ENCODE results near the gene MGLL.

Gene MGLL

DNA sequence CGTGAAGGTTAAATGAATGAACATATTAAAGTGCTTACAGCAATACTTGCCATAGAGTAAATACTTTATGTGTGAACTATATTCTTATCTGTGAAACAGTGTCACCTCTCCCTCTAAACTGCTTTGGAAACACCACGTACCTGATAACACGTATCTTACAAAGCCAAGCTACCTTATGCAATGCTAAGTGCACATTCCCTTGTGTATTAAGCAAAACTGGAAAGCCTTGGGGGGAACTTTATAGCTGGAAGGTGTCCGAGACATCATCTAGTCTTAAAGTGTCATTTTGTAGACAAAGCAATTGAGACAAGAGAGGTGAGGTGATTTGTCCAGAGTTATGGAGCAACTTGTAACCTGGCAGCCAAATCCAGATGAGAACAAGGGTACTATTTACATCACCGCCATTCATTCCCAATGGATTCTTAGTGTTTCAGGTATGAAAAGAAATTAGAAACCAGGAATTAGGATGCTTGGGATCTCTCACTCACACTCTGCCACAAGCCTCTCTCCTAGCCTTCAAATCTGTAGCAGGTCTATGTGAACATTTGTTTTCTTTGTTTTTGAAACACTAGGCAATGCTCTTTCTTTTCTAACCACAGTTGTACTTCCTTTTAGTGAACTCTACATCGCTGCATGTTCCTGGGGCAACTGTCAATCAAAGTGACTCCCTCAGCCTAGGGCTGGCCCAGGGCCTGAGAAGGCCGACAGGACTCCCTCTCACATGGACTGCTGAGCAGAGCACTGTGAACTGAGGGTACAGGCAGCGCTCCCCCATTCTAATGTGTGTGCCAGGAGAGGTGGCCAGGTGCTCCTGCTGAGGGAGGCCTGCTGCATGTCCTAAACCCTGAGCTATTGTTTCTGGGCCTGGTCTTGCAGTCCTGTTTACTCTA is 13.9 kb upstream of the MGLL start:
- TF ChIP-seq, protein P1, sequence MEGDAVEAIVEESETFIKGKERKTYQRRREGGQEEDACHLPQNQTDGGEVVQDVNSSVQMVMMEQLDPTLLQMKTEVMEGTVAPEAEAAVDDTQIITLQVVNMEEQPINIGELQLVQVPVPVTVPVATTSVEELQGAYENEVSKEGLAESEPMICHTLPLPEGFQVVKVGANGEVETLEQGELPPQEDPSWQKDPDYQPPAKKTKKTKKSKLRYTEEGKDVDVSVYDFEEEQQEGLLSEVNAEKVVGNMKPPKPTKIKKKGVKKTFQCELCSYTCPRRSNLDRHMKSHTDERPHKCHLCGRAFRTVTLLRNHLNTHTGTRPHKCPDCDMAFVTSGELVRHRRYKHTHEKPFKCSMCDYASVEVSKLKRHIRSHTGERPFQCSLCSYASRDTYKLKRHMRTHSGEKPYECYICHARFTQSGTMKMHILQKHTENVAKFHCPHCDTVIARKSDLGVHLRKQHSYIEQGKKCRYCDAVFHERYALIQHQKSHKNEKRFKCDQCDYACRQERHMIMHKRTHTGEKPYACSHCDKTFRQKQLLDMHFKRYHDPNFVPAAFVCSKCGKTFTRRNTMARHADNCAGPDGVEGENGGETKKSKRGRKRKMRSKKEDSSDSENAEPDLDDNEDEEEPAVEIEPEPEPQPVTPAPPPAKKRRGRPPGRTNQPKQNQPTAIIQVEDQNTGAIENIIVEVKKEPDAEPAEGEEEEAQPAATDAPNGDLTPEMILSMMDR (IDR thresholded peaks at IDR 0.05) = no peak
- H3K4me3 ChIP-seq (ENCODE audit: low read depth in 1 of 2, low read length in 1 of 2) = no peak overlapping the region
- H3K27me3 ChIP-seq = peaks cover 4% of the 10 kb centered on the region
- no peak overlapping the region for H3K27ac ChIP-seq
- H3K36me3 ChIP-seq = no peaks in the 10 kb centered on the region
- H3K9me3 ChIP-seq = no peaks in the 10 kb centered on the region
- H3K4me1 ChIP-seq (ENCODE audit: control insufficient read depth in 1 of 2, insufficient read depth in 1 of 2, low read depth in 1 of 2, low read length in 1 of 2) = no peaks in the 10 kb centered on the region

DNA sequence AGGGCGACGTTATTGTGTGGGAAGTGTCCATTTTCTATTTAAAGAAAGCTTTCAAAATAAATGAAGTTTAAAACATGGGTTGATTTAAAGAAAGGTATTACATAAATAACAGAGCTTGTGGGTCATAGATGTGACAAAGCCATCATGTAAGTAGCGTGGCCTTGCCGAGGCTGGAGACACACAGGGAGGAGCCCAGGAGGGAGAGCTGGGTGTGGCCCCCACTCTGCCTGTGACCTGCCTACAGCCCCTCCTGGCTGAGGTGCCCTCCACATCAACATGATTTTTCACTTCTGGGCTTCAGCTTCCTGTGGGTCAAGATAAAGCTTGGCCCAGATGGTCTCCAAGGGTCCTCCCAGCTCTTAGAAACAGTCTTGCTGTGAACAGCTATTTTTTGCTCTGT is 12.5 kb upstream of the MGLL start:
- Histone ChIP-seq H3K4me3 (ENCODE audit: low read depth in 1 of 2, low read length in 1 of 2) (no peak overlapping the region), H3K27ac (no peak overlapping the region), H3K36me3 (no peaks in the 10 kb centered on the region), H3K4me1 (ENCODE audit: control insufficient read depth in 1 of 2, insufficient read depth in 1 of 2, low read depth in 1 of 2, low read length in 1 of 2) (no peaks in the 10 kb centered on the region), H3K27me3 (peaks cover 3% of the 10 kb centered on the region), H3K9me3 (no peaks in the 10 kb centered on the region)
- TF ChIP-seq, protein P1 (IDR thresholded peaks at IDR 0.05) = no peak

DNA sequence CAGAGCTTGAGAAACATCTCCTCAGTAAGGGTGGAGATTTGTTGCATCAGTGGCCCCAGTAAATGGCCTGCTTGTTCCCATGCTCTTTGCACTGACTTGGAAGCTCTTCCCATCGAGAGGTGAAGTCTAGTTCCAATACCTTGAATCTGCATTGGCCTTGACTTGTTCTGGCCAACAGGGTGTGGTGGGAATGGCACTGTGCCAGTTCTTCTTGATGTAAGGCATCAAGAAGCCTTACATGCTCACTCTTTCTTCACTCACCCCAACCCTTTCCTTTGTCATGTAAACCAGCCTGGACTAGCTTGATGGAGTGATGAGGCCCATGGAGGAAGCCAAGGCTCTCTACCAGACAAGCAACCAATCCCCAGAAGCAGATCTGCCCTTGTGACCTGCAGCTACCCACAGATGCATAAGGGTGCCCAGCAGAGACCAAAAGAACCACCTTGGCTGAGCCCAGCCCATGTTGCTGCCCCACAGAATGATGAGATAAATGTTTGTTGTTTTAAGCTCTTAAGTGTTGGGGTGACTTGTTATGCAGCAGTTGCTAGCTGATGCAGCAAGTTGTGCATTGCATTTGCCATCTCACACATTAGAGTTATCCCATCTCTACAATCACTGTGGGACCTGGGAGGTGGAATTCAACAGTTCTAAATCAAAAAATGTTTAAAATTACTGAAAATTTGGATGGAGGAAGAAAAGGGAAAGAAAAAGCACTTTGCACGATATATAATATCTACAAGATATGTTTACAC is 11.1 kb upstream of the MGLL start:
- Histone ChIP-seq H3K4me1 (ENCODE audit: control insufficient read depth in 1 of 2, insufficient read depth in 1 of 2, low read depth in 1 of 2, low read length in 1 of 2) (no peaks in the 10 kb centered on the region), H3K36me3 (no peaks in the 10 kb centered on the region), H3K4me3 (ENCODE audit: low read depth in 1 of 2, low read length in 1 of 2) (no peak overlapping the region), H3K27me3 (no peaks in the 10 kb centered on the region), H3K27ac (no peak overlapping the region), H3K9me3 (peaks cover under 1% of the 10 kb centered on the region)
- TF ChIP-seq, protein P1 (IDR thresholded peaks at IDR 0.05) = no peak

DNA sequence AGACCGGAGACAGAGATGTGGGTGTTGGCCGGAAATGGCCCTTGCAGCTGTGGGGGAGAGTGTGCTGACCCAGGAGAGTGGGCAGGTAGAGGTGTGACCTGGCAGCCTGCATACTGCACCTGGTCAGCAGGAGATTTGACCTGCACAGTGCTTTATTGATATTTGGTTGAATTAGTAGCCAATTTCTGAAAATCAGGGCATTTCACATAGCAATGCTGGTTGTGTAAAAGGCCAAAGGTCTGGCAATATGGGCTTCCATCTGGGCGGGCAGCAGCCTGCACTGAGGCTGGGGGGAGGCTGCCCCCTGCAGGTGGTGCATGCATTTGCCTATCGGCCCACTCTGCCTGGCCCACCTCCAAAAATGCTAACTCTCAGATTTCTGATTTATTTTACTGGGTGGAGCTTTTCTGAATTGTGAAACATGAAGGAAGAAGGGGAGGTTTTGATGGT is 9.4 kb upstream of the MGLL start:
- H3K4me1 ChIP-seq (ENCODE audit: control insufficient read depth in 1 of 2, insufficient read depth in 1 of 2, low read depth in 1 of 2, low read length in 1 of 2) = no peaks in the 10 kb centered on the region
- H3K36me3 ChIP-seq = no peaks in the 10 kb centered on the region
- no peak overlapping the region for H3K4me3 ChIP-seq (ENCODE audit: low read depth in 1 of 2, low read length in 1 of 2)
- TF ChIP-seq, protein P1 (IDR thresholded peaks at IDR 0.05) = peak; percentile 80
- H3K27ac ChIP-seq = no peak overlapping the region
- no peaks in the 10 kb centered on the region for H3K27me3 ChIP-seq
- H3K9me3 ChIP-seq = peaks cover 8% of the 10 kb centered on the region

DNA sequence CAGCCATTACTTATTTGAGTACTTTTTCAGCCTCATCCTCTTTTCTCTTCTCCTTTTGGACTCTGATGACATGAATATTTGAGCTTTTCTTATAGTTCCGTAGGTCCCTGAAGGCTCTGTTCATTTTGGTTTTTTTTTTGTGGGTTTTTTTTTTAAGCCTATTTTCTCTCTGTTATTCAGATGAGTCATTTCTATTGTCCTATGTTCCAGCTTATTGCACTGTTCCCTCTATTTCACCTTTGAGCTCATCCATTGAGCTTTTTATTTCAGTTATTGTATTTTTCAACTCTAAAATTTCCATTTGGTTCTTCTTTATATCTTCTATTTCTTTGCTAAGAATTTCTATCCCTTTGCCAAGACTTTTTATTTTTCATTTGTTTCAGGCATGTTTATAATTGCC is 7.2 kb upstream of the MGLL start:
- H3K36me3 ChIP-seq = no peaks in the 10 kb centered on the region
- no peaks in the 10 kb centered on the region for H3K27me3 ChIP-seq
- TF ChIP-seq, protein P1 (IDR thresholded peaks at IDR 0.05) = no peak
- peaks cover 8% of the 10 kb centered on the region for H3K9me3 ChIP-seq
- H3K27ac ChIP-seq = no peak overlapping the region
- H3K4me3 ChIP-seq (ENCODE audit: low read depth in 1 of 2, low read length in 1 of 2) = no peak overlapping the region
- no peaks in the 10 kb centered on the region for H3K4me1 ChIP-seq (ENCODE audit: control insufficient read depth in 1 of 2, insufficient read depth in 1 of 2, low read depth in 1 of 2, low read length in 1 of 2)
